ENCODE data around the gene TRPM6.

GRCh38 chr9:74875656-74876055 lies 12.1 kb downstream of the TRPM6 start:
- TF ChIP-seq CTCF (IDR thresholded peaks at IDR 0.05) (no peak), ESRRA (CRISPR knock-in tag; IDR thresholded peaks at IDR 0.05; ENCODE audit: borderline replicate concordance) (no peak)
